Thoracic aorta (tissue), 2 donors: ENCODE results near the gene GPNMB. TPM values are rescaled to one million over a fixed set of nuclear protein-coding genes. Genes with fewer than 3 reads are reported as not detected.

Source experiments
- ATAC-seq: fragments of 150-250 bp; one replicate; pipeline ENCODE4 v1.8.0; 2017; ENCODE audit warnings: low read depth; ENCODE audit not compliant: insufficient number of reproducible peaks, low FRiP score
- DNase-seq: peaks from one replicate; pipeline ENCODE4 v3.0.0-alpha.2; 2020; ENCODE audit warnings: low spot score
- H3K27ac ChIP-seq, 2 donors: fragments of 200-600 bp; sonication (generic); 1 replicate in 1 of 2; 2 replicates in 1 of 2; pipeline ENCODE4 v1.5.1; 2016; ENCODE audit warnings: mild to moderate bottlenecking in 2 of 2, moderate library complexity in 2 of 2
- H3K27me3 ChIP-seq: fragments of 200-600 bp; sonication (generic); replicated peaks from 2 replicates; pipeline ENCODE4 v1.6.0; 2016; ENCODE audit warnings: mild to moderate bottlenecking; ENCODE audit not compliant: insufficient read depth
- H3K36me3 ChIP-seq: fragments of 200-600 bp; sonication (generic); one replicate; pipeline ENCODE4 v1.5.1; 2016
- H3K4me1 ChIP-seq, 2 donors: fragments of 200-600 bp; sonication (generic); 1 replicate in 1 of 2; 2 replicates in 1 of 2; pipeline versions ENCODE4 v1.5.1 to v1.6.0; 2016; ENCODE audit warnings: low read depth in 2 of 2, mild to moderate bottlenecking in 1 of 2; ENCODE audit not compliant: control insufficient read depth in 1 of 2
- H3K4me3 ChIP-seq: fragments of 200-600 bp; sonication (generic); 2 replicates; pipeline ENCODE4 v1.5.1; 2016; ENCODE audit warnings: mild to moderate bottlenecking
- H3K9me3 ChIP-seq: fragments of 200-600 bp; sonication (generic); 2 replicates; pipeline ENCODE4 v1.5.1; 2016
- total RNA-seq, 2 donors: library from RNA; depleted of rRNA; stranded (reverse); fragments of >200 nt; gene quantifications; one replicate each; pipeline versions ENCODE4 v1.1.0 to v1.2.3, GENCODE V29; 2016
- TF ChIP-seq, protein P1 (sequence below): fragments of 200-600 bp; sonication (generic); IDR thresholded peaks from one replicate; pipeline ENCODE4 v1.5.1; 2019; ENCODE audit warnings: antibody characterized with exemption

The GPNMB gene
- total RNA-seq, 2 donors from 2014 or later = 139 to 185 TPM

DNA sequence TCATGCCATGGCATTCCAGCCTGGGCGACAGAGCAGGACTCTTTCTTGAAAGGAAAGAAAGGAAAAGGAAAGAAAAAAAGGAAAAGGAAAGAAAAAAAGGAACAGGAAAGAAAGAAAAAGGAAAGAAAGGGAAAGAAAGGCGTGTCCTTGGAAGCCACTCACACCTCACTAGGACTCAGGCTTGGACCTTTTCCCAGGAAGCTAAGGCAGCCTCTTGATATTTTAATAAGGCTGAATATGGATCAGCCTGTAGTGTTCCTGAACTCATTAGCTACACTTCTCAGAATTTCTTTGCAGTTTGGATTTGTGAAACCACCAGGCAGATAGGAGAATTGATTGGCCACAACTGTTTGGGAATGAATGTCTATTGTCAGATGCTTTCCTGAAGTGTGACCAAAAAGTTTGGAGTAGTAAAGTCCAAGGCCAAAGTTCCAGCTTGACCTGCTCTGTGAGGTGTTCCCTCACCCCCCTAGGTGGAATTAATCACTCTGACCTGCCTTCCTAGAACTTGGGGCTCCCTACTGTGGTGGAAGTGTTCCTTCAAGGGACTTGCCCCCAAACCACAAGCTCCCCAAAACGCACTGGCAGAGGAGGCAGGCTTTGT, 45.5 kb downstream of the GPNMB start:
- H3K27ac ChIP-seq = no peak overlapping the region
- no peak overlapping the region for H3K4me3 ChIP-seq
- TF ChIP-seq, protein P1, sequence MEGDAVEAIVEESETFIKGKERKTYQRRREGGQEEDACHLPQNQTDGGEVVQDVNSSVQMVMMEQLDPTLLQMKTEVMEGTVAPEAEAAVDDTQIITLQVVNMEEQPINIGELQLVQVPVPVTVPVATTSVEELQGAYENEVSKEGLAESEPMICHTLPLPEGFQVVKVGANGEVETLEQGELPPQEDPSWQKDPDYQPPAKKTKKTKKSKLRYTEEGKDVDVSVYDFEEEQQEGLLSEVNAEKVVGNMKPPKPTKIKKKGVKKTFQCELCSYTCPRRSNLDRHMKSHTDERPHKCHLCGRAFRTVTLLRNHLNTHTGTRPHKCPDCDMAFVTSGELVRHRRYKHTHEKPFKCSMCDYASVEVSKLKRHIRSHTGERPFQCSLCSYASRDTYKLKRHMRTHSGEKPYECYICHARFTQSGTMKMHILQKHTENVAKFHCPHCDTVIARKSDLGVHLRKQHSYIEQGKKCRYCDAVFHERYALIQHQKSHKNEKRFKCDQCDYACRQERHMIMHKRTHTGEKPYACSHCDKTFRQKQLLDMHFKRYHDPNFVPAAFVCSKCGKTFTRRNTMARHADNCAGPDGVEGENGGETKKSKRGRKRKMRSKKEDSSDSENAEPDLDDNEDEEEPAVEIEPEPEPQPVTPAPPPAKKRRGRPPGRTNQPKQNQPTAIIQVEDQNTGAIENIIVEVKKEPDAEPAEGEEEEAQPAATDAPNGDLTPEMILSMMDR = no peak
- DNase-seq = no peak
- no peaks in the 10 kb centered on the region for H3K4me1 ChIP-seq
- no peak for ATAC-seq
- H3K27me3 ChIP-seq = no peaks in the 10 kb centered on the region
- no peaks in the 10 kb centered on the region for H3K36me3 ChIP-seq
- no peaks in the 10 kb centered on the region for H3K9me3 ChIP-seq

DNA sequence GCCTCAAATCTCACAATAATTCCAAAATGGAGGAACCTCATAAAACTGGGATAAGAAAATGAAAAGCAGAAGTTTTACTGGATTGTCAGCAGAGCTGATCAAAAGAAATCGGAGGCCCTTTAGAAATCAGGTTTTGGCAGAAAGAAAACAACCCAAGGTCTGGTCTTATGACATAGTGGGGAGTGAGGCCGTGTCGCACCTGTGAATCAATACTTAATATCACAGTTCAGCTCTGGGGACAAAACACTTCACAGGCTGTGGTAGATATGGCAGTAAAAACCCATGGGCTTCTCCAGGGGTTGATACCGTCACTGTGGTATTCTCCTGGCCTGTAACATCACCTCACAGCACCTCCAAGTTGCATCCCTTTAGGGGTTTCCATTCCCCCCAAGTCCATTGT, 46.0 kb downstream of the GPNMB start:
- no peaks in the 10 kb centered on the region for H3K4me1 ChIP-seq
- DNase-seq = no peak
- no peak overlapping the region for H3K4me3 ChIP-seq
- TF ChIP-seq, protein P1 = no peak
- no peaks in the 10 kb centered on the region for H3K36me3 ChIP-seq
- H3K27me3 ChIP-seq = no peaks in the 10 kb centered on the region
- no peak for ATAC-seq
- H3K9me3 ChIP-seq = no peaks in the 10 kb centered on the region
- no peak overlapping the region for H3K27ac ChIP-seq

DNA sequence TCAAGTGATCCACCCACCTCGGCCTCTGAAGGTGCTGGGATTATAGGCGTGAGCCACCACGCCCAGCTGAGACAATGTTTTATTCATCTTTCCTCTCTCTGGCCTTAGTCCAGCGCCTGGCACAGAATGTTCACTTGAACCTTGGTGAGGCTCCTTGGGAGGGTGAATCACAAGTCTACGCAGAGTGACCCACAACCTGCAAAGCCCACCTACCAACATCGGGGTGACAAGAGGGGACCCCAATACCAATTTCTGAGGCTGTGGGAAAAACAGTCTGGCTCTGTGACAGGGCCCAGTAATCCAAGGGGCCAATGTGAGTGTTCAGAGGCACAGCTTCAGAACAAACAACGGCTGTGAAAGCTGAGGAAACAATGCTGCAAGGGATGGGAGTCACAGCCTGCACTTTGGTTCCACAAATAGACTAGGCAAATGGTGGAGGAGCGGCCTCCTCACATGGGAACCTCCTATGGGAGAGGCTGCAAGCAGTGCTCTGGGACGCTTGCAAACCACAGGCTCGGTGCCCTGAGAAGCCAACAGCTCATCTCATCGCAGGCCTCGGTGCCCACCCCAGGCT, 47.0 kb downstream of the GPNMB start:
- Histone ChIP-seq H3K4me1 (peaks cover 5 to 6% of the 10 kb centered on the region in 2 donors), H3K9me3 (no peaks in the 10 kb centered on the region), H3K36me3 (no peaks in the 10 kb centered on the region), H3K27ac (no peak overlapping the region), H3K4me3 (no peak overlapping the region), H3K27me3 (no peaks in the 10 kb centered on the region)
- DNase-seq = no peak
- ATAC-seq = no peak
- TF ChIP-seq, protein P1 = no peak

DNA sequence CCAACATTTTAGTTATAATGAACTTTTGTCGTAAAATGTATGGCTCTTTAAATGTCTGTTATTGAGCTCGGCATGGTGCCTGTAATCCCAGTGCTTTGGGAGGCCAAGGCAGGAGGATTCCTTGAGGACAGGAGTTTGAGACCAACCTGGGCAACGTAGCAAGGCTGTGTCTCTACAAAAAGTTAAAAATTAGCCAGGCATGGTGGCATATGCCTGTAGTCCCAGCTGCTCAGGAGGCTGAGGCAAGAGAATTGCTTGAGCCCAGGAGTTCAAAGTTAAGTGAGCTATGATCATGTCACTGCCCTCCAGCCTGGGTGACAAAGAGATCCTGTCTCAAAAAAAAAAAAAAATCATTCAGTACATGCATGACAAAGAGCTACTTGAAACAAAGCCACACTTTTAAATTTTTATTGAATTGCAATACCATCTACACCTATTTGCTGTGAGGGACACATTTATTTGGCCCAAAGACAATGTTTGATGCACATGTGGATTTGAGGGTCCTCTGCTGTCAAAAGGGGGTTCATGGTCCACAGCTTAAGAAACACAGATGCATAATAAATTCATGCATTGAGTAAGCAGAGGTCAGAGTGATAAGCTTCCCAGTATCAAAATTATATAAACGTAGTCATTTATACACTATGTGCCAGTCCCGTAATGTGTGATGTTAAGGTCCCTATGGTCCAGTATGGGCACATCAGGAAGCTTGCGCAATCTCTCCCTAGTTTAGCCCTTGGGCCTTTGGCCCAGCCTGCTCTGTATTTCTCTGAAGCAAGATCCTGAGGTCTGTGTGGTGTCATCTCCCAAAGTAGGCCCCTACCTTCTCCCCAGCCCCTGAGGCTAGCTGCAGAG, 48.2 kb downstream of the GPNMB start:
- Histone ChIP-seq H3K9me3 (no peaks in the 10 kb centered on the region), H3K4me3 (no peak overlapping the region), H3K36me3 (no peaks in the 10 kb centered on the region), H3K27ac (no peak overlapping the region), H3K4me1 (peaks cover 7 to 8% of the 10 kb centered on the region in 2 donors), H3K27me3 (no peaks in the 10 kb centered on the region)
- ATAC-seq (no peak), DNase-seq (no peak)
- TF ChIP-seq, protein P1 = no peak

DNA sequence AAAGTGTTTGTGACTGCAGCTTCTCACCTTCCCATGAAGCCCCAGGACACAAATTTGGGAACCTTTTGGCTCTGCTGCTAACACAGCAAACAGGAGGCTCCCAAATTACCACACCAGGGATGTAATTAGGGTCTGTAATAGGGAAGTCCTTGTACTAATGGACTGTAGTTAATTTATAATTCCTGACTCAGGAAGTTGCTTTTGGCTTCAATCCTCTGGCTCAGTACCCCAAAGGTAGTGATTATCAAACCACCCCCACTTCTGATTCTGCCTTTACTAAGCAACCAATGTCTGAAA, 48.8 kb downstream of the GPNMB start:
- H3K27ac ChIP-seq = no peak overlapping the region
- DNase-seq = no peak
- H3K36me3 ChIP-seq = no peaks in the 10 kb centered on the region
- TF ChIP-seq, protein P1 = no peak
- no peak for ATAC-seq
- peaks cover 11 to 12% of the 10 kb centered on the region in 2 donors for H3K4me1 ChIP-seq
- H3K27me3 ChIP-seq = no peaks in the 10 kb centered on the region
- no peaks in the 10 kb centered on the region for H3K9me3 ChIP-seq
- no peak overlapping the region for H3K4me3 ChIP-seq
